ENCODE data around the gene COL9A2. TPM values are rescaled to one million over a fixed set of nuclear protein-coding genes. Genes with fewer than 3 reads are reported as not detected.

Gene COL9A2
- total RNA-seq, 1 donor from 2014 or later: 3.3 TPM

DNA sequence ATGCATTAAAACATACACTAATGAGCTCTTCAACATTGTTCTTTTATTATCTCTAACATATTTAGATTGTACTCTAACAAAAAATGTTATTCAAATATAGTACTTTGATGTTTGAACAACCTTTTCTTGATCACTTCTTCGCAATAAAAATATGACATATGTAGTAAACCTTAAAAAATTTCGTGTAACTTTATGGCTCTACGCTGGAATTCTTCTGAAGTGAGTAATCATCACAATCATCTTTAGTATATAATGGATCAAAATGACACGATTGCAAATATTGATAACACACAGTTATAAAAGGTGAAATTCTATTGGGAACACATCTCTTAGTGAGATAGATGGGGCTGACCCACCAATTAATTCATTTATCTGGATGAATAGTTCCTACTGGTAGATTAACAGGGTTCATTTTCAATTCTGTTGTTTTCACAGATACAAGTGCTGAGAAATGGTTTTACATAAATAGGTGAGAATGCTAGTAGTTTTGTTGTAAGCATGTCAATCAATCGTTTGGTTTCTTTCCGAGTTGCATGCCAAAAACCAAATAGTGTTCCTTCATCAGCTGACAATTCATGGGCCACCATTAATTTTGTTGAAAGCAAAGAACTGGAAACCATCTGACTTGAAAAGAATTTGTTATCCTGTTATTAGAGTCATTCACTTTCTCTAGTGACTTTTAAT, 60.5 kb downstream of the COL9A2 start:
- H3K4me1 Mint-ChIP-seq (ENCODE audit: low read depth, unreplicated experiment): peaks cover 4% of the 10 kb centered on the region
- no peak for DNase-seq
- TF ChIP-seq CTCF (IDR thresholded peaks at IDR 0.05; ENCODE audit: partially characterized antibody, unreplicated experiment): no peak
- no peaks in the 10 kb centered on the region for H3K36me3 Mint-ChIP-seq (ENCODE audit: unreplicated experiment)
- peaks cover 9% of the 10 kb centered on the region for H3K27me3 Mint-ChIP-seq (ENCODE audit: unreplicated experiment)
- H3K27ac Mint-ChIP-seq (ENCODE audit: unreplicated experiment): peak overlapping the region; percentile 3
- H3K9me3 Mint-ChIP-seq (ENCODE audit: unreplicated experiment): peaks cover 9% of the 10 kb centered on the region
- peak overlapping the region; percentile 97 for H3K4me3 Mint-ChIP-seq (ENCODE audit: unreplicated experiment)

GRCh38 chr1:40255231-40255630, 61.9 kb downstream of the COL9A2 start:
- DNase-seq: no peak
- Mint-ChIP-seq H3K27ac (ENCODE audit: unreplicated experiment) (no peak overlapping the region), H3K4me3 (ENCODE audit: unreplicated experiment) (no peak overlapping the region), H3K4me1 (ENCODE audit: low read depth, unreplicated experiment) (peaks cover 4% of the 10 kb centered on the region), H3K36me3 (ENCODE audit: unreplicated experiment) (no peaks in the 10 kb centered on the region), H3K9me3 (ENCODE audit: unreplicated experiment) (peaks cover 9% of the 10 kb centered on the region), H3K27me3 (ENCODE audit: unreplicated experiment) (peaks cover 9% of the 10 kb centered on the region)
- no peak for TF ChIP-seq CTCF (IDR thresholded peaks at IDR 0.05; ENCODE audit: partially characterized antibody, unreplicated experiment)

DNA sequence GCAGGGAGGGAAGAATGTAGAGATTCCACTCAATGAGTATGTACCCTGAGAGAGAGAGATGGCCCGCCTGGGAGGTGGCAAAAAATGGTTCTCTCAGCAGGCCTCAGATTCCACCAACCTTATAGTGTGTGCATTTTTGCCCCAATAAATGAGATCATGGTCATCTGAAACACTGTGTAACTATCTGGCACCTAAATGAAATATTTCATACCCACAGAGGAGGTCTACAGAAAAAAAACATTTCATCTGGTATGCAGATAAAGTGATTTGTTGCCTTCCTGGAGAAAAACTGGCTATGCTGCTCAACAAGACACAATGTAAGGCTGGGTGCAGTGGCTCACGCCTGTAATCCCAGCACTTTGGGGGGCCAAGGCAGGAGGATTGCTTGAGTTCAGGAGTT, 64.5 kb downstream of the COL9A2 start:
- no peaks in the 10 kb centered on the region for H3K4me1 Mint-ChIP-seq (ENCODE audit: low read depth, unreplicated experiment)
- peaks cover 6% of the 10 kb centered on the region for H3K27me3 Mint-ChIP-seq (ENCODE audit: unreplicated experiment)

DNA sequence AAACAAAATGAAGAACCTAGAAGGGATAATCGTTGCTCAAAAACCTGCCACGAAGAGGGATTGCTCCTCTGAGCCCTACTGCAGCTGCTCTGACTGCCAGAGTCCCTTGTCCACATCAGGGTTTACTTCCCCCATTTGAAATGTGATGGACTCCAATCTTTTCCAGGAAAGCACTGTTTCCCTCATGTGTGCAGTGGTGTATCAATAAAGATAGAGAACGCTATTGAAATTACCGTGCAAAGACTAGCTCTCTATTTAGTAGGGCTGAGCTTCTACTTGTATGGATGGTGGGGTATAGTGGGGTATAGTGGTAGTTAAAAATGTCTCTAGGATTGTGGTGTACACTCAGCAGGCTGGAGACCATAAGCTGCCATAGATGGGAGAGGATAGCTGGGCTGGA, 65.6 kb downstream of the COL9A2 start:
- no peak for TF ChIP-seq CTCF (IDR thresholded peaks at IDR 0.05; ENCODE audit: partially characterized antibody, unreplicated experiment)
- no peak for DNase-seq
- Mint-ChIP-seq H3K27ac (ENCODE audit: unreplicated experiment) (no peak overlapping the region), H3K9me3 (ENCODE audit: unreplicated experiment) (no peaks in the 10 kb centered on the region), H3K36me3 (ENCODE audit: unreplicated experiment) (no peaks in the 10 kb centered on the region), H3K27me3 (ENCODE audit: unreplicated experiment) (peaks cover 2% of the 10 kb centered on the region), H3K4me3 (ENCODE audit: unreplicated experiment) (no peak overlapping the region), H3K4me1 (ENCODE audit: low read depth, unreplicated experiment) (no peaks in the 10 kb centered on the region)

More for the DNA sequence above, 64.5 kb downstream of the COL9A2 start:
- Mint-ChIP-seq H3K4me3 (ENCODE audit: unreplicated experiment) (no peak overlapping the region), H3K27ac (ENCODE audit: unreplicated experiment) (no peak overlapping the region), H3K36me3 (ENCODE audit: unreplicated experiment) (no peaks in the 10 kb centered on the region), H3K9me3 (ENCODE audit: unreplicated experiment) (peaks cover 4% of the 10 kb centered on the region)
- DNase-seq: no peak
- TF ChIP-seq CTCF (IDR thresholded peaks at IDR 0.05; ENCODE audit: partially characterized antibody, unreplicated experiment): no peak

Other genes starting within 250 kb of the COL9A2 start
- 32.5 TPM for gene PPT1, start 220.0 kb downstream of the COL9A2 start, total RNA-seq (ENCODE audit: unreplicated experiment)
- 15.0 TPM for gene RLF, start 155.9 kb downstream of the COL9A2 start, total RNA-seq (ENCODE audit: unreplicated experiment)
- not detected for gene TMCO2, start 69.3 kb downstream of the COL9A2 start, total RNA-seq (ENCODE audit: unreplicated experiment)
- 32.8 TPM for gene ZMPSTE24, start 59.0 kb downstream of the COL9A2 start, total RNA-seq (ENCODE audit: unreplicated experiment)
- 25.2 TPM for gene SMAP2, start 56.4 kb upstream of the COL9A2 start, total RNA-seq (ENCODE audit: unreplicated experiment)
- gene ZFP69B, start 133.2 kb upstream of the COL9A2 start, total RNA-seq (ENCODE audit: unreplicated experiment): 10.7 TPM
- 5.0 TPM for gene ZFP69, start 160.0 kb upstream of the COL9A2 start, total RNA-seq (ENCODE audit: unreplicated experiment)
- gene EXO5, start 191.5 kb upstream of the COL9A2 start, total RNA-seq (ENCODE audit: unreplicated experiment): 11.9 TPM
- gene ZNF684, start 214.4 kb upstream of the COL9A2 start, total RNA-seq (ENCODE audit: unreplicated experiment): 3.6 TPM